ENCODE data around the gene ATP6AP2. TPM values are rescaled to one million over a fixed set of nuclear protein-coding genes. Genes with fewer than 3 reads are reported as not detected.

ATP6AP2 gene
- total and polyA plus RNA-seq, 2 of the 13 experiments (the other 11 are each of a cell fraction or from before 2014, with no cell fraction given), result 55.6 to 108 TPM

DNA sequence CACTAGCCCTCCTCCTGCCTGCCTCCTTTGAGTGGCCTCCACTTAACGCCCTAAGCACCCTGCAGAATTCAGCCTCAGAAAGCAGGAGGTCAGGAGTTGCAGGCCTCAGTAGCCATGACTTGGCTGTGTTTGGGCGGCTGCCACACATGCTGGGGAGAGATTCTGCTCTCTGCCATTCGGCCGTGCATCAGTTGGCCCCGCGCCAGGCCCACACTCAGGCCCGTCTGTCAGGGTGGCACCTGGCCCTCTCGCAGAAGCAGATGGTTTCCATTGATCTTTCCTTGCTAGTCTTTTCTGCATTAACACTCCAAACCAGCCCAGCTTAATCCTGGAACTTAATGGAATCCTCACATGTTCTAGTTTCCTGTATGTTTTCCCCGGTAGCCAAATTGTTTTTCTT, 30.7 kb upstream of the ATP6AP2 start (continued):
- TF ChIP-seq ZSCAN12 (CRISPR knock-in tag; IDR thresholded peaks at IDR 0.05) (no peak), ZBTB20 (CRISPR knock-in tag; IDR thresholded peaks at IDR 0.05; ENCODE audit: borderline replicate concordance, low read depth) (no peak), SALL2 (CRISPR knock-in tag; IDR thresholded peaks at IDR 0.05) (no peak), ZMYM4 (CRISPR knock-in tag; IDR thresholded peaks at IDR 0.05) (no peak), RBM22 (optimal IDR thresholded peaks at IDR 0.05; ENCODE audit: low read length) (no peak), PAF1 (CRISPR knock-in tag; IDR thresholded peaks at IDR 0.05) (no peak), TBL1XR1 (IDR thresholded peaks at IDR 0.05; ENCODE audit: borderline replicate concordance, low read length, partially characterized antibody) (no peak), MYC (CRISPR knock-in tag; IDR thresholded peaks at IDR 0.05; ENCODE audit: borderline replicate concordance) (no peak), TBX2 (CRISPR knock-in tag; IDR thresholded peaks at IDR 0.05; ENCODE audit: borderline replicate concordance) (no peak)

DNA sequence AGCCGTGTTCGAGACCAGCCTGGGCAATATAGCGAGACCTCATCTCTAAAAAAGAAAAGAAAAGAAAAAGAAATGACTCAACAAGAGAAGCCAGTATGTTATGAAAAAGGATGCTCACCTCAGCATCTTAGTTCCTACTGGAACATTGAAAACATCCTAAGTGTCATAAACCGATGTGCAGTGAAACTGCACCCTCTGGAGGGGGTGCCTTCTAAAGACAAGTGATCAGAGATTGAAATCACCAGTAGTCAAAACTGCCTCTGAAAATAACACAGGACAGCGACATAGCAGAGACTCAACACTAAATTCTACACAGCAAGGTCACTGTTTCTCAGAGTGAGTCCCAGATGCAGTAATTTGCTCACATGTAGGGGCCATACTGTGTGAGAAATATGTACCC, 28.0 kb upstream of the ATP6AP2 start:
- WGBS (ENCODE audit: low lambda C conversion rate), result 46% methylated on average over 5 of the region's 5 CpGs
- Histone ChIP-seq H3K36me3 (replicated peaks in 1 of 2; ENCODE audit: control insufficient read depth in 1 of 2, insufficient read depth in 2 of 2, low read length in 2 of 2) (no peaks in the 10 kb centered on the region), H3K9me3 (ENCODE audit: low read length) (no peaks in the 10 kb centered on the region), H2AFZ (ENCODE audit: low read length) (no peak overlapping the region), H3K4me3 (replicated peaks in 1 of 3; ENCODE audit: insufficient read depth in 1 of 3, low read depth in 2 of 3, low read length in 3 of 3) (no peak overlapping the region), H3K27me3 (ENCODE audit: control insufficient read depth in 1 of 2, insufficient read depth in 2 of 2, low read length in 2 of 2) (peaks cover 0 to 2% of the 10 kb centered on the region in 2 experiments; a peak in 1 of 5 replicates), H3K4me2 (ENCODE audit: low read depth, low read length) (no peak overlapping the region), H3K4me1 (ENCODE audit: insufficient read depth, low read length) (peaks cover 3% of the 10 kb centered on the region; the same call in 1 of the 2 replicates), H3K27ac (ENCODE audit: extremely low read length, insufficient read depth, low read length) (no peak overlapping the region), H3K9ac (ENCODE audit: insufficient read depth, low read depth, low read length) (no peak overlapping the region), H3K79me2 (ENCODE audit: insufficient read depth, low read length) (no peaks in the 10 kb centered on the region), H4K20me1 (ENCODE audit: insufficient read depth, low read length) (no peaks in the 10 kb centered on the region)
- in situ Hi-C loops (cut with HindIII; ENCODE audit: extremely low pct_ligation_motif_present, low pct_unique_long_range_greater_than_20kb) (no loop called here), intact Hi-C loops (cut with micrococcal nuclease; ENCODE audit: unreplicated experiment) (no loop called here)
- CTCF ChIA-PET (ENCODE audit: low intra/inter-chr PET ratio, low total read pairs), result no interaction called here
- DNase-seq (ENCODE audit: low spot score) (no peak), ATAC-seq (no peak; the same call in 2 of the 3 replicates), FAIRE-seq (peak; percentile 57)
- POLR2A ChIA-PET, result no interaction called here
- BruUV-seq (replicated peaks), result no TSS peak
- TF ChIP-seq ZNF644 (CRISPR knock-in tag; IDR thresholded peaks at IDR 0.05; ENCODE audit: low read depth) (no peak), STAG1 (CRISPR knock-in tag; IDR thresholded peaks at IDR 0.05) (peak; percentile 61)
- TF ChIP-seq, protein P1, sequence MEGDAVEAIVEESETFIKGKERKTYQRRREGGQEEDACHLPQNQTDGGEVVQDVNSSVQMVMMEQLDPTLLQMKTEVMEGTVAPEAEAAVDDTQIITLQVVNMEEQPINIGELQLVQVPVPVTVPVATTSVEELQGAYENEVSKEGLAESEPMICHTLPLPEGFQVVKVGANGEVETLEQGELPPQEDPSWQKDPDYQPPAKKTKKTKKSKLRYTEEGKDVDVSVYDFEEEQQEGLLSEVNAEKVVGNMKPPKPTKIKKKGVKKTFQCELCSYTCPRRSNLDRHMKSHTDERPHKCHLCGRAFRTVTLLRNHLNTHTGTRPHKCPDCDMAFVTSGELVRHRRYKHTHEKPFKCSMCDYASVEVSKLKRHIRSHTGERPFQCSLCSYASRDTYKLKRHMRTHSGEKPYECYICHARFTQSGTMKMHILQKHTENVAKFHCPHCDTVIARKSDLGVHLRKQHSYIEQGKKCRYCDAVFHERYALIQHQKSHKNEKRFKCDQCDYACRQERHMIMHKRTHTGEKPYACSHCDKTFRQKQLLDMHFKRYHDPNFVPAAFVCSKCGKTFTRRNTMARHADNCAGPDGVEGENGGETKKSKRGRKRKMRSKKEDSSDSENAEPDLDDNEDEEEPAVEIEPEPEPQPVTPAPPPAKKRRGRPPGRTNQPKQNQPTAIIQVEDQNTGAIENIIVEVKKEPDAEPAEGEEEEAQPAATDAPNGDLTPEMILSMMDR (CRISPR knock-in tag; IDR thresholded peaks at IDR 0.05), result peak; percentile 46
